HG02852 (cell line): Measurements from ENCODE around the gene MAPK8.

ENCODE experiments used
- ATAC-seq: cut with Tn5 transposase; IDR thresholded peaks from one replicate; pipeline ENCODE4 v1.9.1; 2021; ENCODE audit warnings: mild to moderate bottlenecking, moderate library complexity; ENCODE audit not compliant: unreplicated experiment

The MAPK8 gene

DNA sequence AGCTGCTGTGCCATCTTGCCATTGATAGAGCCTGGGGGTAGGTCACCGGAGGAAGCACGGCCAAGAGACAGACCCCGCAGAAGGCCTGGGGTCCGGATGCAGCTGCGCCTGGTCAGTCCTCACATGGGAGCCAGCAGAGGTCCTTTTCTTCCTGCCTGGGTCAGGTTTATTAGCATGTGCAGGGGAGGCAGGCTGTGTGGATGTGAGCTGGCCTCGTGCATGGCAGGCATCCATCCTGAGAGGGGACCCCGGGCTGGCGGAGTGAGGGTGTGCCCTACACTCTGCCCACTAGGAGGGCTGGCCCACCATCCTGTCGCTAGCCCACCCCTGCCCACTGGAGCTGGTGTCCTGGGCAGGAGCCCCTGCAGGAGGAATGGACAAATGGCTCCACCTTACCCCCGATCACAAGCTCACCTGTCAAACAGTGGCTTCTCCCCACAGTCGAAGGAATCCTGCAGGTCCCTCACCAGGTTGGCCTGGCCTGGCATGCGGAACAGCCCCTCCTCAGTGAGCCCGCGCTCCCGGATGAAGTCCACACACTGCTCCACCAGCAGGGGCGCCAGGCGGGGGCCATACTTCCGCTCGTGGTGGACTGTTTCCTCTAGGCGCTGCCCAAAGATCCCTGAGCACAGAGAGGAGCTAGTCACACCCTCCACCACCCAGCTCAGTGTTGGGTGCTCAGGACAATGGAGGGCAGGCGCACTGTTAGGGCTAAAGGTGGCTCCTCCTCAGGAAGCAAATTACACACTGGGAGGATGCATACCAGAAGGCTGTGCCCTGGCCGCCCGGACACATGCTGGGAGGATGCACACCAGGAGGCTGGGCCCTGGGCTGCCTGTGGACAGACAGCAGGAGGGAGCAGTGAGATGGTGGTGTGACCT is 153.0 kb downstream of the MAPK8 start:
- no peak for ATAC-seq

DNA sequence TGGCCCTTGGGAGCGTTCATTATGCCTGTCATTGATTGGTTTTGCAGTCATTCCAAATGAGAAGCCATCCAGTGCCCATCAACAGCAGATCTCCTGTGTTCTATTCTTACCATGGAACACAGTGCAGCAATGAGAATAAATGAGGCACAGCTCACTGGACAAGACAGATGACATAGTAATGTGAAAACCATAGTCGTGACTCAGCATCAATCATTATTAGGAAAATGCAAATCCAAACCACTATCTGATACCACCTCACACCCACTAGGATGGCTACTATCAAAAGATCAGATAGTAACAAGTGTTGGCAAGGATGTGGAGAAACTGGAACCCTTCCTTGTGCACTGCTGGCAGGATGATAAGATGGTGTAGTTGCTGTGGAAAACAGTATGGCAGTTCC is 153.7 kb downstream of the MAPK8 start:
- ATAC-seq = no peak

DNA sequence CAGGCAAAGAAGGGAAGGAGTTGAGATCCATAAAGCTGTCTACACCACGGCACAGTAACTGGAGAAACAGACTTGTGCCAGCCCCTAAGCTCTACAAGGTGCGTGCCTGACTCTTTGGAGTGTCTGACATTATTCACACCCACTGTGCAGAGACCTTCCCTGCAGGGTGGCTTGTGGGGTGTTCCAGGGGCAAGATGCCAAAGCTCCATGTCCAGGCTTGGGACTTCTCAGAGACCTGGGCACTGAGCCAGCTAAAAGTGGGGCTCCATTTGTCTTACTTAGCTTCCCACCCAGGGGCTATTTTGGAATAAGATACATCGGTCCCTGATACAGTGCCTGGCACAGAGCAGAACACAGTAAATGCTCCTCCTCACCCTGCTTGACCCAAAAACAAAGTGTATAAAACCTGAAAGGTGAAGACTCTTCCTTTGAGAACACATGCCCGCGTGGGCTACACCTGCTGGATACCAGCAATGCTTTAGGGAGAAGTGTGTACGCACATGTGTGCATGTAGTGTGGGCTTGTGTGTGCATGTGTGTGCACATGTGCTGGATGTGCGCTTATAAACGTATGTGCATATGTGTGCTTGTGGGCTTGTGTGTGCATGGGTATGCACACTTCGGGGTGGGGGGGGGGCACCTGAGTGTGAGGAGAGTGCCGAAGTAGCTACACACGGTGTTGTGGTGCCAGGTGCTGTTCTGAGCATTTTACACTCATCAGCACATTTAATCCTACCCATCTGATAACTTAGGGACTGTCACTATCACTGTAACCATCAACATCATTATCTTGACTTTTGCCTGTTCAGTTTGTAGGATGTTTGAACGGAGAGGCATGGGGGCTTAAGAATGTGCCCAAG is 155.4 kb downstream of the MAPK8 start:
- no peak for ATAC-seq

DNA sequence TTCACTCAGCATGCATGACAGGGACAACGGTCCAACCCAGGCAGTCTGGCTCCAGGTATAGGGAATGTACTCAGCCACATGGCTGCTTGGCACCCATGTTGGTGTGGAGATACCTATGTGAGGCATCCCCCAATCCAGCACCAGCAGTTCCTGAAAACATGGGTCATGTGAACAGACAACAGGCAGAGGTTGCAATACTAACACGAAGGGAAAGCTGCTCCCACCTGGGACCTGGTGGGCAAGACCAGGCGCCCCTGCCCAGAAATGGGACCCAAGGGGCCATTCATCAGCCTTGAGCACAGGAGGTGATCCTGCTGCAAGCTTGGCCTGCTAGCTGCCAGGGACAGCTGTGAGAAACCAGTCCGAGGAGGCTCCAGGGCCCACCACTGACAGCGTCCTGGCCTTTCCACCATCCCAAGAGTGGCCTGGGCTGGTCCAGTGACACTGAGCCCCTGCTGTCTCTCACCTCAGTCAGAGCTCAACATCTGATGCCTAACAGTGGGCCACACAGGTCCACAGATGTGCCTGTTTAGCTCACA is 156.1 kb downstream of the MAPK8 start:
- ATAC-seq = no peak

DNA sequence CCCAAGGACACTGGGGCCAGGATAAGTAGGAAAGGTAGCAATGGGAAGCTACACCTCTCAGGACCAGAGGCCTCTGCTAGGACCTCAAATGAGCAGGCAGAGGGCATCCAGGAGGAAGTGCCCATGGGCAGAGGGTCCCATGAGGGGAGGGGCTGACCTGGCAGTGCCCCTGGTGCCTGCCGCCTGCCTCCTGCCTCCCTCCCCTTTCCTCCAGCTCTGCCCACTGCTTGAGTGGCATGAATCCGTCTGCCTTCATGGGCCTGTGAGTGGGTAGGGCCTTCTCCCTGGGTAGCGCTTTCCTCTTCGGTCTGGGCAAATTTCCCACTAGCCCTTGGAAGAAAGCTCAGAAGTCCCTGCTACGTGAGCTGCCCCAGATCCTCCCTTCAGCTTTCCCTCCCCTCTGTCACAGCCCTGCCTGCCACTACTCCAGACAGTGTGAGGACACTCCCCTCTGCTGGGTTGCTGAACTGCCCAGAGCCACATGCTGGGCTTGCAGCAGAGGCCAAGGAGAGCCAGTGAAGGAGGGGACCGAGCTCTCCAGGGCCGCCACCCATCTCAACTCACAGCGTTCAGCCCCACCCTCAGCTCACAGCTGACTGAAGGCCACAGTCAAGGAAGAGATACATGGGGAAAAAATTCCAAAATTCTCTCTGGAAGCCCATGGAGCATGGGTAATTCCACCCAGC is 157.0 kb downstream of the MAPK8 start:
- no peak for ATAC-seq

DNA sequence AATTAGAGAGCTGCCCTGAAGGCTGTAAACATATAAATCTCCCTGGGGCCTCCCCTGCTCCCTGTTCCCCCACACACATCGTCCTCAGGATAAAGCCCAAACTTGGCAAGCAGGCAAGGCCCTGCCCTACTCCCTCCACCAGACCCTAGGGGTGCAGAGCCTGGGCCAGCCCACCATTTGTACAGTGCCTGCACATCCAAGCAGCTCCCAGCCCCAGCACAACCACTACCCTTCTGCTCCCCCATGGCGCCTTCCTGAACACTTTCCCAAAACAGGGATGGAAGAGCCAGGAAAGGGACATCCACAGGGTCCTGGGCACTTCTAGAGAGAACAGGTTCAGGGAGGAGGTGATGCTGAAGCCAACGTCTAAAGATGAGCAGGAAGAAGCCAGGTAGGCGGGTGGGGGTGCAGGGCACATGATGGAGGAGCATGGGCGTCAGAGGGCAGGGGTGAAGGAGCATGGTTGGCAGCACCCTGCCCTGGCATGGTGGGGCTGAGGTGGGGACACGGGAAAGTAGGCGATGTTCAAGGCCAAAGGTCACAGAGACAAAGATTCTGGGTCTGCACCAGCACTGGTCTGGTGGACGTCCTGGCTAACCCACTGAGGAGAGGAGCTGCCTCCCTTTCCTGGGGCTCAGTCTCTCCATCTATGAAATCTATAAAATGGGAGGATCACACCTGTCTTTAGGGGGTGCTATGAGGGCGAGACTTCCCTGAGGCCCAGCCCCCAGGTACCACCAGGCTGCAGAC is 157.8 kb downstream of the MAPK8 start:
- no peak for ATAC-seq

DNA sequence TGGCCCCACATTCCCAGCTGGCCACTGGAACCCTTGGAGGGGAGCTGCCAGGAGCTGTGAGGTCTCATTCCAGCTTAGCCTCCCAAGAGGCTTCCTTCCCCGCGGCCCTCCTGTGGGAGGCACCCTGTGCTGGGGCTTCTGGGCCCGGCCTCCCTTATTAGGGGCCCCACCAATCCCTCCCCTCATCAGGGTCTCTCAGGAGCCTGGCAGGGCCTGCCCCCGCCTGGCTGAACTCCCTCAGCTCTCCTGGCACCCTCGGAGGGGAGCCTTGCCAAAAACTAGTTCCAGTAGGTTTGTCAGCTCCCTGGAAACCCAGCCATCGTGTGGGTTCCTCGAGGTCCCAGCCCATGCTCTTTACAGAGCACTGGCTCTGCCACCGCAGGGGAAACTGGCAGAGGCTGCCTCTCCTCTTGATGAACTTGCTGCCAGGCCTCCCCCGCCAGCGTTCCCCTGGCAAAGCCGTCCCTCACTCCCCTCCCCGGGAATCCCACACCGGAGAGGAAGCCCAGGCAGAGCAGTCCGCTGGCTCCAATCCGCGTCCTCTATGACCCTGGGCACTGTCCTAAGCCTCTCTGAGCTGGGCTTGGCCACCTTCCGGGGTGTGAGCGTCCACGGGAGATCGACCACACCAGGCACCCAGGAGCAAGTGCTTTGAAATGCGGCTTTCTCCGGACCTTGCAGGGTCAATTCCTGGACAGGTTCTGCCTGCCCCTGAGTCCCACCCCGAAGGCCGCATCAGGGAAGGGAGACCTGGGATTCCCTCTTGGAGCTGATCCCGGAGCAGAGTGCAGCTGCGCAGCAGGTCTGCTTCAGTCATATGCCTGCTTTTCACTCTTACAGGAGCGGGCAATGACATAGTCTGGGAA is 158.6 kb downstream of the MAPK8 start:
- ATAC-seq = no peak

DNA sequence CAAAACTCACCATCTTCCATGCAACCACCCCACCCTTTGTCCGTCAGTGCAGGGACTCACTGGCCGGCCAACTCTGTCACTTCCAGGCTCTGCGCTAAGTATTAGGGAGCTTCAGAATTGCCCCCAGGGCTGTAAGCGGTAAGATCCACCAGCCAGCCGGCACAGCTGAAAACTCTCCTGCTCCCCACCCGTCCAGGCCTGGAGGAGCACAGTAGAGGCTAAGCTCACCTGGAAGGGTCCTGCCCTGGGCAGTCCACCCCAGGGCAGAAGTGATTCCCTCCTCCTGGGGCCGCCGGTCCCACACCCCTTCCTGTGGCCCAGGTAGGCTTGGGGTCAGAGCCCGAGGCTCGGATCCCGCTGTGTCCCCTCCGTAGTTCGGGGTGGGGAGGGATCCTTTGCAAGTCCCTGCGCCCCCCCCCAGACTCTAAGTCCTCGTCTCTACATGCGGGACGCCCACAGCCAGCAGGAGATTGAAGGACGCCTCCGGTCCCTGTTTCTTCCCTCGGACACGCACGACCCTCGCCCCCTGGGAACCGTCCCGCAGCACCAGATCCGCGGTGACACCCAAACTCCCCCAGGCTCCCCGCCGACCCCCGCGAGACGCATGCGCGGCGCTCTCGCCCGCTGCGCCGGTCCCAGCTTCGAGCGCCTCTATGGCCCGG is 159.5 kb downstream of the MAPK8 start:
- no peak for ATAC-seq

DNA sequence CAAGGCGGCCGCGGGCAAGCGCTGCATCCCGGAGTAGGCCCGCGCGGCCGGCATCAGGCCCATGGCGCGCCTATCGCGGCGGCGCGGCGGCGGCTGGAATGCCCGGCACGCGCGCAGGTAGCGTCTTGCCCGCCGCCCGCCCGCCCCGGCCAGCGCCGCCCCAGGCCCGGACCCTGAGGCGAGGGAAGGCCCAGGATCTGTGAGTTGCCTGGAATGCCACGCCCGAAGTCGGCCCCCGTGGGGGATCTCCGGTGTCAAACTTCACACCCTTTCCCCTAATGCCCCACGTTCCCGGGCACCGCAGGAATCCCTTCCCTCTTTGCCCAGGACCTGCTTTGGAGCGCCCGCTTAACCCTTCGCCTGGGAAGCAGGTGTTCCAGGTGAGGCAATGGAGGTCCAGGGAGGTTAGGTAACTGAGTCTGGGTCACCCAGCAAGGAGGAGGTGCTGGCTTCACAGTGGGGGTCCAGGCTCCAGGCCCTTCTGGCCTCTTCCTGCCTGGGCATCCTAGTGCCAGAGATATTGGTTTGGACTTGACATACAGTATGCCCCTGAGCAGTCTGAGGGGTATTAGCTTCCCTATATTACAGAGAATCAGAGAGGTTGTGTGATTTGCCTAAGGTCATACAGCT is 160.2 kb downstream of the MAPK8 start:
- no peak for ATAC-seq

DNA sequence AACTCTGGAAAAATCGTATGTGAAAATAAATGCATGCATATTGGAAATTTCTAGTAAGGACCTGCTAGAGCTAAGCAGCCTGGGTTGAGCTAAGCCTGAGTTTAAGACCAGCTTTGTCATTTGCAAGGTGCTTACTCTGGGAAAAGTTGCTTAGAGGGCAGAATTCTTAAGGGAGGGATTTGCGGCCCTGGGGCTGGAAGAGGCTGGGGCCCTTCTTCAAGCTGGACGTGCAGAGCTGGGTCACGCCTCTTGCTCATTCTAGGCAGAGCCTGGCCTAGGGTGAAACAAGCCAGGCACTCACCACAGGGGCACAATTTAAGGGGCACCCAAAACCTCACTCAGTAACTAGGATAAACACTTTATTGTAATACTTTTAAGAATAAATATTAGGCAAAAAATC is 161.2 kb downstream of the MAPK8 start:
- no peak for ATAC-seq

DNA sequence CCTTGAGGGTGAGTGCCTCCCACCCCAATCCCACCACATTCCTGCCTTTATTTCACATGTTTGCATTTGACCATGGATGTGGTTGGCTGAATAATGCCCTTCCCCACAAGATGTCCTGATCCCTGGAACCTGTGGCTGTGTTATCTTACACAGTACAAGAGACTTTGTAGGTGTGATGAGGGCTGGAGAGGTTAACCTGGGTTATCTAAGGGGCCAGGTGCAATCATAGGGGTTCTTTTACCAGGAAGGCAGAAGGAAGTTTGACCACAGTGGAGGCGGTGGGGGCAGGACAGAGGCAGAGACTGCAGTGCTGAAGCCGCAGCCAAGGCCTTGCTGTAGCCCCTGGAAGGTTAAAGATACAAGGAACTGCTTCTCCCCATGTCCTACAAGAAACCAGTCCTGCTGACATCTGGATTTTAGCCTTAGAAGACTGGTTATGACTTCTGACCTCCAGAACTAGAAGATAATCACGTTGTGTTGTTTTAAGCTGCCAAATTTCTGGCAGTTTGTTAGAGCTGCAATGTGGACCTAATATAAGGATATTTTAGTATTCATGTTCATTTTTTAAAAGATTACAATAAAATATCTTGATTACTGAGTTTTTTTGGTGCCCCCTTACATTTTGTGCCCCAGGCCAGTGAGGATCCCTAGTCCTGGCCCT is 161.8 kb downstream of the MAPK8 start:
- ATAC-seq = no peak

DNA sequence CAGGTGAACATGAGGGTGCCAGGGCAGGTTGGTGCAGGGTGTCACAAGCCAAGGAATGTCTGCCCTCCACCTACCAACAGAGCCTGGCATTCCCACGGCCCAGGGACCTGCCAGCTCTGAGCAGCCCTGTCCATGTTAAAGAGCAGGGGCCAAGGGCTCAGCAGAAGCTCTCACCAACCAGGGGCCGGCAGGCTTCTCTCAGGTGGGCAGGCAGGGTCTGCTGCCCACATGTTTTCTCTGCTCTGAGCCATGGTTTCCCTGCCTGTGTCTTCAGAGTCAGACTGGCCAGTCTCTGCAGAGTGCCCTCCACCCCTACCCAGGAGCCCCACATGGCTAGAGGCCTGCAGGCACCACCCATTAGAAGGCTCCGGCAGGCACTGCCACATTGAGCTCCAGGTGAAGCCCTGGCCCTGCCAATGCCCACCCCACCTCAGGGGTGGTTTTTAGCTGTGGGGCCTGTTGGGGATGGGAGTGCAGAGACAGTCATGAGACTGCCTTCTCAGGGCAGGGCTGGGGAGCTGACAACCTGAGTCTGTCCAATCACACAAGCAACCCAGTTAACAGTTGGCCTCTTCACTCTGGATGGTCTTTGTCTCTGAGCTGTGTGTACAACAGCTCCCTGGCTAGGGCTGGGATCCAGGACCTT is 162.5 kb downstream of the MAPK8 start:
- no peak for ATAC-seq

DNA sequence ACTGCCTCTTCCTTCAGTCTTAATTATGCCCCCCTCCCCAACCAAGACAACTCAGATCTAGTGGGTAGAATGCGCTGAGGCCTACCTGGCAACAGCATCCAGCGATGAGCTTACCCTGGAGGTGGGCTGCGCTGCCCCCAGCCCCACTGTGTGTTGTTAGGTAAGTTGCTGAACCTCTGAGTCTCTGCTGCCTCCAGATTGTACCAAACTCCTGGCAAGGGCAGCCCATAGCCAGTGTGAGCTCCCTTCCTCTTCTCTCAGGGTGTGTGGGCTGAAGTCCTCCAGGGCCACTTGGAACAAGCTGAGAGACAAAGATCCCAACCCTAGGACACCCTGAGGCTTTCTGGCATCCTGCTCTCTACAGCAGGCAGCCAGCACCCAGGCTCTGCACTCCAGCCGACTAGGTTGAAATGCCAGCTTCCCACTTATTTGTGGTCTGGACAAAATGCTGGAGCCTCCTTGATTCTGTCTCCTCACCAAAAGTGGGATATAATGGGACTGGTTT is 163.1 kb downstream of the MAPK8 start:
- no peak for ATAC-seq

DNA sequence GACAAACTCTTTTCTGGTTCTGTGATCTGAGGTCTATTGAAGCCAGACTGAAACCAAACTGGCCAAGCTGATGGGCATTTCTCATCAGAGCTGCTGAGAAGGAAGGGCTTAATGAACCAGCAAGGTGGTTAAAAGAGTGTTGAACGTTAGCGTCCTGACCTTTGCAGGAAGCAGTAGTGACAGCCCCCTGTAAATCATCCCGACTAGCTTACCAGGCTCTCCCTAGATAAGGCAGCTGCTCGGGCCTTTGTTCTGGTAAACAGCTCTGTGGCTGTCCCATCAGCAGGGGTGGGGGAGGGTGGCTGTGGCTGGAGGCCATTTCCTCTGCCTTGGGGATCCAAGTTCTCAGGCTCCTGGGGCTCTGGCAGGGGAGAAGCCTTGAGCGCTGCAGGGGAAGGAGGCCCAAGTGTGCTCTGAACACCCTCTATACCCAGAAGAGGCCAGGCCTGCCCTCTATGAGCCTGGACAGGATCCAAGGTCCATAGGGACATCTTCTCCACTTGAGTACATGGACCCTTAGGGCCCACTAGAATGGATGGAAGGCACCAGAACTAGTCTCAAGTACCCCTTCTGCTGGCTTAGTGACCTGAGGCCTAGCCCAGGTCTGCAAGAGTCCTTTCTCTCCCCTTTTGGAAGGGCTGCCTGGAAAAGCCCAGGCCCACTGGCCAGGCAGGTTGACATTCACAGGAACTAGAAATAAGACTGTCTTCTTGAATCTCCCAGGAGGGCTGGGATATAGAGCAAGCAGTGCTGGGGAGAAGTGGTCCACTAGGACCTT is 163.8 kb downstream of the MAPK8 start:
- no peak for ATAC-seq

DNA sequence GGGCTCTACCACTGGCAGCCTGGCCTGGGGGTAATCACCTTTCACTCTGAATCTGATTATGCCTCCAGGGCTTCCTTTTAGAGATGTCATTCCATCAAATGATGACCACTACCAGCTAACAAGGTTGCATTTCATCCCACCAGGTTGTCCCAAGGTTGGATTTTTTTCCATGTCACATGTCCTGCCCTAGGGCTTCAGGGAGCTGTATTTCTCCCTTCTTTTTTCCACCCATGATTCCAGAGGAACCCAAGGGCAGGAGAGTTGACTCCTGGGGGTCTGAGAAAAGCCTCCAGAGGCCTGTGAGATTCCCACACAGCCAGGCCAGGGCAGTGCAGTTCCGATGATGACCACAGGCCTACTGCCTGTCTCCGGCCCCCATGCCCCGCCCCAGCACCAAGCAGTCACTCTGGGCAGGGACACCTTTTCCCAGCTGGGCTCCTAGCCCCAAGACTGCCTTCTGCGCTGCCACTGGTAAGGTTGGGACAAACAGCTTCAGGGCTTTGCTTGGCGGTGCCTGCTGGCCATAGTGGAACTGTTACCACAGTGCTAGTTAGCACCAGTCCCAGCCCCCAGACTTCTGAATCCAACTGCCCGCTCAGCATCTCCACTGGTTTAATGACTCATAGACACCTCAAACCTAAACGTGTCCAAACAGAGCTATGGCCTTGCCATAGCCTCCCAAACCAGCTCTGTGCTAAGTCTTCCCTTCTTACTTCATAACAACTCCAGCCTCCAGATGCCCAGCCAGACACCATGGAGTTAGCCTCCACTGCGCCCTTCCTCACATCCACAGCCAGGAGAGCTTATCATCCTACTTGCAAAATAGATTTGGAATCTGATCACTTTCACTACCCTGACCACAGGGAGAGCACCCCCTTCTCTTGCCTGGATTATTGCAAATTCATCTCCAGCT is 164.7 kb downstream of the MAPK8 start:
- no peak for ATAC-seq
